Measurements from ENCODE around the gene KIF13A.
"Not testable (repeated sequence)": the region's sequence is repeated elsewhere in the genome, so short reads cannot be mapped to it uniquely, and the experiment has no call there.

Gene KIF13A

DNA sequence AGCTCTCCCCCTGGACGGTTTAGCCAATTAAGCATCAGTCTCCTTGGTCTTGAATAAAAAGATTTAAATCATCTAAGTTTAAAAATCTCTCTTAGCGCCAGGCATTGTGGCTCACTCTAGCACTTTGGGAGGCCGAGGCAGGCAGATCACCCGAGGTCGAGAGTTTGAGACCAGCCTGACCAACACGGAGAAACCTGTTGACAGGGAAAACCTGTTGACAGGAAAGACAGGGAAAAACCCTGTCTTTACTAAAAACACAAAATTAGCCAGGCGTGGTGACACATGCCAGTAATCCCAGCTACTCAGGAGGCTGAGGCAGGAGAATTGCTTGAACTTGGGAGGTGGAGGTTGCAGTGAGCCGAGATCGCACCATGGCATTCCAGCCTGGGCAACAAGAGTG lies 97.7 kb downstream of the KIF13A start:
- DNase-seq; in situ Hi-C loops (cut with HindIII; ENCODE audit: low pct_ligation_motif_present, low pct_unique_long_range_greater_than_20kb, low sequenced_read_pairs): not testable (repeated sequence)

DNA sequence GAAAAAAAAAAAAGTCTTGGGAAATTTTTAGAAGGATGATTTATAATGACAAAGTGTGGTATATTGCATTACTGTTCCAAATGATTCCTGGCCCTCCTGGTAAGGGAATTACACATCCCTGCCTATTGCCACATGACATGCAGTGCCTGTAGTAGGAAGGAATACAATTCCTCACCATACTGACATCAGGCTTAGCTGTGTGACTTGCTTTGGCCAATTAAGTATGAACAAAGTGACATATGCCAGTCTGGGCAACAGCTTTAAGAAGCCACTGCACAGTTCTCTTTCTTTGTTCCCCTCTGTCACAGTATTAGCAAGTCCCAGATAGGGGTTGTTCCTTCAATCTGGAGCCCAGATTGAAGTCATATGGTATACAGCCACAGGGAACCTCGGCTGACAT lies 100.5 kb downstream of the KIF13A start:
- no peak for DNase-seq
- in situ Hi-C loops (cut with HindIII; ENCODE audit: low pct_ligation_motif_present, low pct_unique_long_range_greater_than_20kb, low sequenced_read_pairs): no loop called here

- DNase-seq: no peak
- in situ Hi-C loops (cut with HindIII; ENCODE audit: low pct_ligation_motif_present, low pct_unique_long_range_greater_than_20kb, low sequenced_read_pairs): no loop called here
Measured at GRCh38 chr6:17885889-17886576, 101.4 kb downstream of the KIF13A start.

- in situ Hi-C loops (cut with HindIII; ENCODE audit: low pct_ligation_motif_present, low pct_unique_long_range_greater_than_20kb, low sequenced_read_pairs): no loop called here
- no peak for DNase-seq
Measured at GRCh38 chr6:17884498-17885478, 102.6 kb downstream of the KIF13A start.

DNA sequence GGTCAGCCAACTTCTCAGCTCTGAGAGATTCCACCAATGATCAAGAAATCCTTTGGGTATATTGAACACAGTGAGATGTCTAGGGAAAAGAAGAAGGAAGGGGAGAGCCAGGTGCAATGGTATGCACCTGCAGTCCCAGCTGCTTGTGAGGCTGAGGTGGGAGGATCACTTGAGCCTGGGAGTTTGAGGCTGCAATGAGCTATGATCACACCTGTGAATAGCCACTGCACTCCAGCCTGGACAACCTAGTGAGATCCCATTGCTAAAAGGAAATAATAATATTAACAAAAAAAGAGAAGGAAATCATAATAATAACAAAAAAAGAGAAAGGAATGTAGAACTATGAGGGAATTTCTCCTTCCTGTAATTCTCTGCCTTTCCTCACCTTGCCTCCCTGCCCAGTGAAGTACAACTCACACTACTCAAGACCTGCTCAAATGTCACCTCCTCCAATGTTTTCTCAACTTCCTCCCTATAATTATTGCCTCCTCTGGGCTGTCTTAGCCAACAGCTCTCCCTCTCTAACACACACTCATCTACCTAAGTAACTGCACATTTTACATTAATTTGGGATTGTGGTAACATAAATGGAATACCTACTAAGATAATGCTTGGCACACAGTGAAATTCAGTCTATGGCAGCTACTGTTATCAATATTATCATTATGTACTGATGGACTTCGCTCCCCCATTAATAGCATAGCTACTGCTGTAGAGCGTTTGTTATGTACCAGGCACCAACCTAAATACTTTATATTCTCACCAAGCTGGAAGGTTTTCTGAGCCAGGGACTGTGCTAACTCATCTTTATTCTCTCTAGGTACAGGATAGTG lies 103.6 kb downstream of the KIF13A start:
- DNase-seq: no peak

GRCh38 chr6:17881085-17881858 lies 106.2 kb downstream of the KIF13A start:
- DNase-seq: no peak
- in situ Hi-C loops (cut with HindIII; ENCODE audit: low pct_ligation_motif_present, low pct_unique_long_range_greater_than_20kb, low sequenced_read_pairs): no loop called here

More for the DNA sequence above, 103.6 kb downstream of the KIF13A start:
- in situ Hi-C loops (cut with HindIII; ENCODE audit: low pct_ligation_motif_present, low pct_unique_long_range_greater_than_20kb, low sequenced_read_pairs): no loop called here

GRCh38 chr6:17879184-17879583 lies 108.3 kb downstream of the KIF13A start:
- in situ Hi-C loops (cut with HindIII; ENCODE audit: low pct_ligation_motif_present, low pct_unique_long_range_greater_than_20kb, low sequenced_read_pairs): no loop called here
- DNase-seq: no peak

DNA sequence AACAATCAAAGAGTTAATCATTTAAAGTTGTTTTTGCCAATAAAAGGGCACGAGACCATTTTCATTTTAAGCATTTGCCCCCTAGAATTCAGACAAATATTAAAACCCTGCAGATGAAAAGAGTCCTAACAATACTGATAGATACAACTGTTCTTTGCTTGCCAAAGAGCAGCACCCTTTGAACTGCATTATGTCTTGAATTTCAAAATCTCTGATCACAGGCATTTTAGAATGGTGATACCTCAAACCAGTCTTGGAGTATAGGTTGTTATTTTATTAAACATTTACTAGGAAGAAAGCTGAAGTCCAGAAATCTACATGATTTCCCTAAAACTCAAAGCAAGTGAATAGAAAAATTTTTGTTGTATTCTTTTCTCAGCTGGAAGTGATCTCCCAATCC lies 108.7 kb downstream of the KIF13A start:
- no peak for DNase-seq
- in situ Hi-C loops (cut with HindIII; ENCODE audit: low pct_ligation_motif_present, low pct_unique_long_range_greater_than_20kb, low sequenced_read_pairs): no loop called here

GRCh38 chr6:17877895-17878440 lies 109.5 kb downstream of the KIF13A start:
- in situ Hi-C loops (cut with HindIII; ENCODE audit: low pct_ligation_motif_present, low pct_unique_long_range_greater_than_20kb, low sequenced_read_pairs): no loop called here
- no peak for DNase-seq

DNA sequence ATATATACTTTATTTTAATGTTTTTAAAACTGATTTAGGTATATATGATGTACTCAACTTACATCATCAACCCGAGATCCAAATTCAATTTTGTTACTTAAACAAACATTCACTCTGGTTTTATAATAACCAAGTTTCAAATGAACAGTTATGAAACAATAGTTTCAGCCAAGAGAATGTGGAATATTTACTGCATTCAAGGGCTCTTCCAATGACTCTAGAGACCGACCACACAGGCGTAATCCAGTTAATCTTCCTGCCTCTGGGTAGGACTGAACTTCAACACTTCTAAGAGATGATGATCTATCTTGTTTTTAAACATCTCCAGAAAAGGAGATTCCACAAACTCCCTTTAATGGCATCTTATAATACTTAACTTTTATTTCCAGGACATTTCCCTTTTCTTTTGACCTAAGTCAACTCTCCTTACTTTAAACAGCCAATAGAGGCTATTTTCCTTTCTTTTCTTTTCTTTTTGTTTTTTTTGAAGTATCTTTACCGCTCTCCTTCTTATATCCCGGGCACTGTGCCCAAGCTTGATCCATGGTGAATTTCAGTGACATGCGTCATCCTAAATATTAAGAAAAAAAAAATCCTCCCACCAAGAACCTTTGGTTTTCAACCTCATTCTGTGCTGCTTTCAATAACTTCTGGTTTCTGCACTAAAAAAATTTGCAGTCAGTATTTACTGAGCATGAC lies 110.1 kb downstream of the KIF13A start:
- no peak for DNase-seq
- in situ Hi-C loops (cut with HindIII; ENCODE audit: low pct_ligation_motif_present, low pct_unique_long_range_greater_than_20kb, low sequenced_read_pairs): no loop called here

DNA sequence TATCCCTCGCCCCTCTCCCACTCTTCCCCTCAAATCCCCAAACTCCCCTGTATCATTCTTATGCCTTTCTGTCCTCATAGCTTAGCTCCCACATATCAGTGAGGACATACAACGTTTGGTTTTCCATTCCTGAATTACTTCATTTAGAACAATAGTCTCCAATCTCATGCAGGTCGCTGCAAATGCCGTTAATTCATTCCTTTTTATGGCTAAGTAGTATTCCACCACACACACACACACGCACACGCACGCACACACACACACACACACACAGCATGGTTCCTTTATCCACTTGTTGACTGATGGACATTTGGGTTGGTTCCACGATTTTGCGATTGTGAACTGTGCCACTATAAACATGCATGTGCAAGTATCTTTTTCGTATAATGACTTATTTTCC lies 112.7 kb downstream of the KIF13A start:
- no peak for DNase-seq
- in situ Hi-C loops (cut with HindIII; ENCODE audit: low pct_ligation_motif_present, low pct_unique_long_range_greater_than_20kb, low sequenced_read_pairs): no loop called here

DNA sequence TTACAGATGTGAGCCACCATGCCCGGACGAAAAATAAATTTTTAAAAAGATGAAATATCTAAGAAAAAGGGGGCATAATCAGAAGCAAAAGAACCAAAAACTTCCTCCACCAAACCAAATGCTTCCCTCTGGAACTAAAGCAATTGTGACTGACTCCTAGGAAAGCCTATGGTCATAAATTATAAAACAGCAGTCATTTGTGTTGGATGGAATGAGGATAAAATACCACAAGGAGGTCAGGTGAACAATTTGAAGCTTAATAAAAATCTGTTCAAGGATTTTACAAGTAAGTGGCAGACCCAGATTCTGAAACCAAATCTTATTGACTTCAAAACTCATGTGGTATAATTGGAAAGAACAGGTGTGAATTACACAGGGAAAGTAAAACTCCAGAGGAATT lies 114.5 kb downstream of the KIF13A start:
- no peak for DNase-seq
- in situ Hi-C loops (cut with HindIII; ENCODE audit: low pct_ligation_motif_present, low pct_unique_long_range_greater_than_20kb, low sequenced_read_pairs): no loop called here

- in situ Hi-C loops (cut with HindIII; ENCODE audit: low pct_ligation_motif_present, low pct_unique_long_range_greater_than_20kb, low sequenced_read_pairs): no loop called here
- no peak for DNase-seq
Measured at GRCh38 chr6:17871836-17872235, 115.6 kb downstream of the KIF13A start.

DNA sequence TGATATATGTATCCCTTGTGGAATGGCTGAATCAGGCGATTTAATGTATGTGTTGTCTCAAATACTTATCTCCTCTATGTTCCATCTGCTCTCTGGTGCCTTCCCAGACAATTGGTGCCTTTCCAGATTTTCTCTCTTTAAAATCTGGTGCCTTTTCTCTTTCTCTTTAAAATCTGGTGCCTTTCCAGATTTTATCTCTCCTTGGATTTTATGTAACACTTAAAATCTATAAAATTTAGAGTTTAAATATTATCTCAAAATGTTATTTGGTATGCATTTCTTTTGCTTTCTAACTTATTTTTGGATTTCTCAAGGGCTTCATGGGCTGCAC lies 116.3 kb downstream of the KIF13A start:
- DNase-seq: no peak
- in situ Hi-C loops (cut with HindIII; ENCODE audit: low pct_ligation_motif_present, low pct_unique_long_range_greater_than_20kb, low sequenced_read_pairs): no loop called here

DNA sequence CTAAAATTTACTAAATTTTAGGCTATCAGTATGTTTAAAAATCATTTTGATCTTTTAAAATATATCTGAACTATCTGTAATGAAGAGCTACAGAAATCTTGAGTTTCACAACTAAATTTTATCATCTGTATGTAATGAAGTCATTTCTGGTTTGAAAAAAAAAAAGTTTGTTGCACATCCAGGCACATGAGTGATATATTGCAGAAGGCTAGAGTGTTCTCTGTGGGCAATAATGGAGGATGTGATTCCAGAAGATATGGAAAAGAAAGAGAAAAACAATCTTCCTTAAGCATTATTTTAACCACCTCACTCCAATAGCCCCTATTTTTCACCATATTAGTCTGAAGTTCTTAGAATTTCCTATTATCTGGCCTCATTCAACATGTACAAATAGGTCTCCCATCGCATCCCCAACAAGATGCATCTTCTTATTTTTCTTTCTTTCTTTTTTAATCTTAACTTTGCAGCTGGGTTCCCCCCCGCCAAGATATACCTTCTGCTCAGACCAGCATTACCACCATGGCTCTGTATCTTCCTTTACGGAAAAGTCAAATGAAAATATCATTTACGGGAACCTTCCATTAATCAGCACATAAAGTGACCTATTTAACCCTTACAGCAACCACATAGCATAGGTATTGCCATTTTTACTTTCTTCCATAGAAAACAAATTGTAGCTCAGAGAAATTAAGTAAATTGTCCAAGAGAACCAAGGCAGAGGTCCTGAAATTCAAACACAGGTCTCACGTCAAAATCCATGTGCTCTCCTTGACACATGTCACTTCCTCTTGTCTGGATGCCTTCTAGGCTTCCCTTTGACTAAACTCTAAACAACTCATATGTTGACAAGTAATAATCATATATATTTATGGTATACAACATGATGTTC lies 116.9 kb downstream of the KIF13A start:
- in situ Hi-C loops (cut with HindIII; ENCODE audit: low pct_ligation_motif_present, low pct_unique_long_range_greater_than_20kb, low sequenced_read_pairs): no loop called here
- no peak for DNase-seq

DNA sequence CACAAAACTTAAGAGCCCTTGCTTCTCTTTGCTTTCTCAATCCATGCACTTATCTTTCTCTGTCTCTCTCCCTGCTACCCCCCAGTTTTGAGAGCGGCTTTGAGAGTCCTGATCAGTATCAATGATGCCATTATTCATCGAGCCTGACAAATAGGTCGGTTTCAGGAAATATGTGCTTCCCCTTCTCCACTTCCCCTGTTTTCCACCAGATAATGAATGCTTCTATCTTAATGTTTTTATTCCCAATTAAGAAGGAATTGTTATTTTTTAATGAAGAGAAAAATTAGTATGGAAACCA lies 117.7 kb downstream of the KIF13A start:
- no peak for DNase-seq
- in situ Hi-C loops (cut with HindIII; ENCODE audit: low pct_ligation_motif_present, low pct_unique_long_range_greater_than_20kb, low sequenced_read_pairs): no loop called here

Measured in ACHN (cell line).